Thyroid gland (tissue), 4 donors: Measurements from ENCODE around the gene SETD4.

Source experiments
- POLR2A ChIP-seq, 2 donors: fragments of 450-650 bp; IDR thresholded peaks; one replicate each; pipeline ENCODE4 v1.6.1; 2017; ENCODE audit warnings: antibody characterized with exemption in 2 of 2, mild to moderate bottlenecking in 2 of 2, moderate library complexity in 1 of 2
- TF ChIP-seq, protein P1 (sequence below), 6 experiments: fragments of 200-600 bp in 3 of 6; fragments of 450-650 bp in 3 of 6; sonication (generic) in 3 of 6; IDR thresholded peaks; one replicate each; pipeline ENCODE4 v1.5.1; 2016 to 2019; ENCODE audit warnings: antibody characterized with exemption in 6 of 6, mild to moderate bottlenecking in 2 of 6, inconsistent platforms in 1 of 6, moderate library complexity in 1 of 6

DNA sequence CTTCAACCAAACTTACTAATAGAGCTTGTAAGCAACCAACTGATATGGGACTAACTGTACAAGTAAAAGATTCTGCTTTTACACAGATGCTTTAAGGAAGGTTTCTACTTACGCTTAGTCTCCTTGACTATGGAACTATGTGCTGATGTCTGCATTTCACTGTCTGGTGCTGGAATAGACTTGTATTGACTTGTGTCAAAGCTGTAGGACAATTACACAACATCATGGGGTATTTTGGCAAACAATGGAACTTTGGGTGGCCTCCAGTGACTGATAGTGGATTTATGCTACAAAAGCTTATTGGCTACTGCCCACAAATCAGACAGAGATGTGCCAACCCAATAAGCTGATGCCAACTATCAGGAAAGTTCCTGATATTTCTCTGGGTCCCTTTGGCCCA lies 20.1 kb upstream of the SETD4 start:
- TF ChIP-seq, protein P1, sequence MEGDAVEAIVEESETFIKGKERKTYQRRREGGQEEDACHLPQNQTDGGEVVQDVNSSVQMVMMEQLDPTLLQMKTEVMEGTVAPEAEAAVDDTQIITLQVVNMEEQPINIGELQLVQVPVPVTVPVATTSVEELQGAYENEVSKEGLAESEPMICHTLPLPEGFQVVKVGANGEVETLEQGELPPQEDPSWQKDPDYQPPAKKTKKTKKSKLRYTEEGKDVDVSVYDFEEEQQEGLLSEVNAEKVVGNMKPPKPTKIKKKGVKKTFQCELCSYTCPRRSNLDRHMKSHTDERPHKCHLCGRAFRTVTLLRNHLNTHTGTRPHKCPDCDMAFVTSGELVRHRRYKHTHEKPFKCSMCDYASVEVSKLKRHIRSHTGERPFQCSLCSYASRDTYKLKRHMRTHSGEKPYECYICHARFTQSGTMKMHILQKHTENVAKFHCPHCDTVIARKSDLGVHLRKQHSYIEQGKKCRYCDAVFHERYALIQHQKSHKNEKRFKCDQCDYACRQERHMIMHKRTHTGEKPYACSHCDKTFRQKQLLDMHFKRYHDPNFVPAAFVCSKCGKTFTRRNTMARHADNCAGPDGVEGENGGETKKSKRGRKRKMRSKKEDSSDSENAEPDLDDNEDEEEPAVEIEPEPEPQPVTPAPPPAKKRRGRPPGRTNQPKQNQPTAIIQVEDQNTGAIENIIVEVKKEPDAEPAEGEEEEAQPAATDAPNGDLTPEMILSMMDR (IDR thresholded peaks at IDR 0.05): no peak
- no peak for TF ChIP-seq POLR2A (IDR thresholded peaks at IDR 0.05)
